Cardiac muscle cell (in vitro differentiated cells and primary cell): Measurements from ENCODE around the gene PM20D1. TPM values are rescaled to one million over a fixed set of nuclear protein-coding genes. Genes with fewer than 3 reads are reported as not detected.

Source experiments
- DNase-seq, 2 donors: peaks; one replicate each; pipeline versions ENCODE4 v3.0.0 to v3.0.0-alpha.2; 2010 to 2017; ENCODE audit warnings: low read depth in 1 of 2, low spot score in 1 of 2
- H3K27ac ChIP-seq: fragments of 200-600 bp; sonication (generic); 2 replicates; pipeline ENCODE4 v1.5.1; 2016
- H3K27me3 ChIP-seq: fragments of 200-600 bp; sonication (generic); 2 replicates; pipeline ENCODE4 v1.6.0; 2016; ENCODE audit warnings: control low read depth
- H3K36me3 ChIP-seq: fragments of 200-600 bp; sonication (generic); 2 replicates; pipeline ENCODE4 v1.5.1; 2016; ENCODE audit warnings: control low read depth
- H3K4me1 ChIP-seq: fragments of 200-600 bp; sonication (generic); 2 replicates; pipeline ENCODE4 v1.8.1; 2017; ENCODE audit warnings: low read depth, mild to moderate bottlenecking, mixed run types
- H3K4me3 ChIP-seq: fragments of 200-600 bp; sonication (generic); 2 replicates; pipeline ENCODE4 v1.5.1; 2016; ENCODE audit warnings: mild to moderate bottlenecking
- H3K9me3 ChIP-seq: fragments of 200-600 bp; sonication (generic); 2 replicates; pipeline ENCODE4 v1.5.1; 2017; ENCODE audit warnings: low read depth, mild to moderate bottlenecking, control low read depth
- CTCF ChIP-seq: IDR thresholded peaks from 2 replicates; pipeline ENCODE4 v1.5.1; 2012; ENCODE audit warnings: low read depth, mild to moderate bottlenecking, low read length
- polyA plus RNA-seq: library from polyadenylated mRNA; unstranded; fragments of >200 nt; fragmentation: Nextera tagmentation; extraction: Ambion mirVana; gene quantifications from 2 replicates; pipeline ENCODE4 v1.2.1, GENCODE V29; 2016
- total RNA-seq: library from RNA; depleted of rRNA; stranded (reverse); fragments of >200 nt; gene quantifications from 2 replicates; pipeline ENCODE4 v1.2.3, GENCODE V29; 2016

Gene PM20D1
- total and polyA plus RNA-seq, 2 experiments from 2014 or later = 0.18 TPM; not detected in 1

- no peaks in the 10 kb centered on the region for H3K9me3 ChIP-seq
- no peak for TF ChIP-seq CTCF
- no peaks in the 10 kb centered on the region for H3K36me3 ChIP-seq
- H3K27ac ChIP-seq = no peak overlapping the region
- H3K4me3 ChIP-seq = no peak overlapping the region
- peaks cover 15% of the 10 kb centered on the region for H3K4me1 ChIP-seq
- DNase-seq = no peak
- H3K27me3 ChIP-seq = no peaks in the 10 kb centered on the region
Measured at GRCh38 chr1:205822397-205822796, 27.5 kb downstream of the PM20D1 start.

GRCh38 chr1:205817988-205818387 lies 31.9 kb downstream of the PM20D1 start:
- Histone ChIP-seq H3K4me3 (no peak overlapping the region), H3K27me3 (no peaks in the 10 kb centered on the region), H3K27ac (peak overlapping the region; percentile 1), H3K36me3 (no peaks in the 10 kb centered on the region), H3K4me1 (peaks cover 3% of the 10 kb centered on the region), H3K9me3 (no peaks in the 10 kb centered on the region)
- no peak for DNase-seq
- TF ChIP-seq CTCF = no peak

- no peaks in the 10 kb centered on the region for H3K36me3 ChIP-seq
- H3K9me3 ChIP-seq = no peaks in the 10 kb centered on the region
- no peaks in the 10 kb centered on the region for H3K27me3 ChIP-seq
- no peak overlapping the region for H3K4me3 ChIP-seq
- TF ChIP-seq CTCF = no peak
- H3K27ac ChIP-seq = peak overlapping the region; percentile 1
- H3K4me1 ChIP-seq = peaks cover 3% of the 10 kb centered on the region
- no peak for DNase-seq
Measured at GRCh38 chr1:205817364-205817763, 32.6 kb downstream of the PM20D1 start.

GRCh38 chr1:205813755-205814058 lies 36.2 kb downstream of the PM20D1 start:
- TF ChIP-seq CTCF = no peak
- peak overlapping the region; percentile 69 for H3K27ac ChIP-seq
- no peaks in the 10 kb centered on the region for H3K9me3 ChIP-seq
- peaks cover 30% of the 10 kb centered on the region for H3K4me1 ChIP-seq
- H3K4me3 ChIP-seq = peak overlapping the region; percentile 88
- peaks cover 4% of the 10 kb centered on the region for H3K36me3 ChIP-seq
- no peak for DNase-seq
- no peaks in the 10 kb centered on the region for H3K27me3 ChIP-seq

GRCh38 chr1:205812878-205813754 lies 36.8 kb downstream of the PM20D1 start, which contains the start of gene SLC41A1:
TSS of gene SLC41A1 (minus strand) at chr1:205813198. CDS start at chr1:205810441, 2,757 bp downstream.
- Histone ChIP-seq H3K4me3 (peak within 1 kb of the TSS; percentile 88), H3K9me3 (no peaks in the 10 kb centered on the region), H3K27me3 (no peaks in the 10 kb centered on the region), H3K4me1 (peaks cover 36% of the 10 kb centered on the region), H3K27ac (peak within 1 kb of the TSS; percentile 88), H3K36me3 (peaks cover 4% of the 10 kb centered on the region)
- no peak for TF ChIP-seq CTCF
- DNase-seq = peak; percentile 93 to 95
